Right ventricle myocardium inferior (tissue), 1 donor: ENCODE data around the gene RAP1GAP. TPM values are rescaled to one million over a fixed set of nuclear protein-coding genes. Genes with fewer than 3 reads are reported as not detected.
"Not testable (repeated sequence)": the region's sequence is repeated elsewhere in the genome, so short reads cannot be mapped to it uniquely, and the experiment has no call there.

Experiments used
- ATAC-seq: fragments of 200-7000 bp; cut with Tn5 transposase; one replicate; pipeline ENCODE4 v1.9.1; 2020; ENCODE audit warnings: mild to moderate bottlenecking, moderate library complexity
- DNase-seq: peaks from one replicate; pipeline ENCODE4 v3.0.0; 2021; ENCODE audit errors: missing footprints
- intact Hi-C: fragments of 100-400 bp; cut with DNase I; formaldehyde crosslinking; loops from one replicate; pipeline ENCODE4 v1.11.0; 2022
- total RNA-seq: library from RNA; stranded (reverse); fragmentation: NEBNext Ultra II Directional; extraction: Animal tissue kit (Norgen Biotek cat#: 25700); gene quantifications from one replicate; pipeline ENCODE4 v1.2.1, GENCODE V29; 2021
- donor health status: DM: no; HTN: yes; CAD: no; lungs with severe emphysema.

RAP1GAP gene
- total RNA-seq, 1 donor from 2014 or later = 4.5 TPM

DNA sequence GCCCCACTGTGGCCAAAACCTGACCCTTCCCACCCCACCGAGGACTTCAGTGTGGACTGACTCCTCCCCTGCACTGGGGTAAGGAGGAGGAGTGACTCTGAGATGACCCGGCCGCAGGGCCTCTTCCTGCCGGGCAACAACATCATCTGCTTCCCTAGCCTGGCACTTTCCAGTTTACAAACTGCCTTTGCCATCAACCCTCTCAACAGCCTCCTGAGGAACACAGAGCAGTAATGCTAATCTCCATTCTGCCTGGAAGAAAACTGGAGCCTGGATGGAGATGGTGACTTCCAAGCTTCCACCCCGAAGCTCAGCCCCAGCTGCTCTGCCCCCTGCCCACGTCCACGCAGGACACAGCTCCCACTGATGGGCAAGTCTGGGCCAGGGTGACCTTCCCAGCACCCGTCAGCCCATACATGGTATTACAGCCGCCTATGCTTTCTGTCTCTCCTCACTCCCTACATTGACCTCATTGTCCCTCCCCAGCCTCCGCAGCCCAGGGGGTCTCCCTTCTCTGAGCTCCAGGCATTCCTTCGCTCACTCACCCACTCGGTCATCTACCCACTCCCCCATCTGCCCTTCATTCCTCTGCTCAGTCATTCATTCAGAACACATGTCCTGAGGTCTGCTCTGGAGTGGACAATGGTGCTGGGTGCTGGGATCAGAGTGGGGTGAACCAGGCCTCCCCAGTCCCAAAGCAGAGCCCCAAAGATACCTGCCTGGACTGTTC, 34.2 kb downstream of the RAP1GAP start:
- no peak for DNase-seq
- ATAC-seq = no peak
- intact Hi-C loops = no loop called here

- ATAC-seq (no peak), DNase-seq (no peak)
- intact Hi-C loops = no loop called here
These were observed 35.0 kb downstream of the RAP1GAP start for GRCh38 chr1:21633992-21634805.

- ATAC-seq (no peak), DNase-seq (no peak)
- intact Hi-C loops = no loop called here
These were observed 35.9 kb downstream of the RAP1GAP start for GRCh38 chr1:21633141-21633755.

DNA sequence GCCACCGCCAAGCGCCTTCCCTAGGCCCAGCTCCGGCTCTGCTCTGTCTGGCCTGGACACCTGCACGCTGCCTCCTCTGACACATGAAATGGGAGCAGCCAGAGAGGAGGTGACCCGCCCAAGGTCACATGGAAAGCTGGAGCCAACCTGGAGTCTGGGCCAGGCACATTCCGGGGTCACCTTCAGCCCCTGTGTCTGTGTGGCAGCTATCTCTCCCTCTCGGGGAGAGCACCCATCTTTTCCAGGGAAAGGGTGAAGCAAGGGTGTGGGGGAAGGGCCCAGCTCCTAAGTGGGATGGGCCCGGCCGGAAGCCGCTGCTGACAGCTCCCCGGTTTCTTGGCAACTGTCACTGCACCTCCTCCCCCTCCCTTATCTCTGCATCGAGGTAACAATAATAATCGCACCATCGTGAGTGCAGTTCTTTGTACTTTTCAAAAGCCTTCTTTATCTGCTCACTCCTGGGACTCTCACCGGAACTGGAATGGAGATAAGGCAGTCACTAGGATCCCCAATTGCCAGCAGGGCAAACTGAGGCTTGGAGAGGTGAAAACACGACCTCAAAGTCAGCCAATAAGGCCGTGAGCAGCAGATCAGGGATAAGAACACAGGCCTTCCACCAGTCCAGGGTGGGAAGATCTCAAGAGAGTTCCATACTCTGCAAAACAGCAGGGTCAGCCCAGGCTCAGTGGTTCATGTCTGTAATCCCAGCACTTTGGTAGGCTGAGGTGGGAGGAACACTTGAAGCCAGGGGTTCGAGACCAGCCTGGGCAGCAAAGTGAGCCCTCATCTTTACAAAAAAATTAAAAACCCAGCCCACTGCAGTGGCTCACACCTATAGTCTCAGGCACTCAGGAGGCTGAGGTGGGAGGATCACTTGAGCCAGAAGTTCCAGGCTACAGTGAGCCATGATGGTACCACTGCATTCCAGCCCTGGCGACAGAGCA, 36.9 kb downstream of the RAP1GAP start:
- DNase-seq (no peak), ATAC-seq (no peak)
- intact Hi-C loops = no loop called here

- ATAC-seq, intact Hi-C loops, DNase-seq: not testable (repeated sequence)
These were observed 37.6 kb downstream of the RAP1GAP start for GRCh38 chr1:21631590-21631943.

DNA sequence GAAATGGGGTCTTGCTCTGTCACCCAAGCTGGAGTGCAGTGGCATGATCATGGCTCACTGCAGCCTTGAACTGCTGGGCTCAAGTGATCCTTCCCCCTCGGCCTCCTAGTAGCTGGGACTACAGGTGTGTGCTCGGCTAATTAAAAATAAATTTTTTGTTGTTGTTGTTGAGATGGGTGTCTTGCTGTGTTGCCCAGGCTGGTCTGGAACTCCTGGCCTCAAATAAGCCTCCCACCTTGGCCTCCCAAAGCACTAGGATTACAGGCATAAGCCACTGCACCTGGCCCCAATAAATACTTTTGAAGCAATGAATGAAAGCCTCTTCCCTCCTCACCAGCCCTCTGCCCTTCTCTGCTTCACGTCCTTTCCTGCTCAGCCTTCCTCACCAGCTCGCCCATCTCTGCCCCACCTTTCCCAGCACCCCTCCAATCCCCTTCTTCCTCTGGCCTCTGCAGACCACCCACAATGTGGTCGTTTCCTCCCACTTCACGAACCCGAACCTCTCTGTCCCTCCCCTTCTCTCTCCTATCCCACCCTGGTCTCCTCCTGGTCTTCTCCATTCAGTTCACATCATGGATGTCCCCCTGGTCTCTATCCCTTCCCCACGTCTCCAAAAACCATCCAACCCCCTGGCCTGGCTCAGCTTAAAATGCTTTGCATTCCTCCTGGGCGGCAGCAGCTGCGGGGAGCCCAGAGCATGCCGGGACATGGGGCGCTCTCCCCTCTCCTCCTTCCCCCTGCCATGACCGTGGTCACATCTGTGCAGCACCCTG, 38.4 kb downstream of the RAP1GAP start:
- intact Hi-C loops = no loop called here
- DNase-seq (no peak), ATAC-seq (no peak)

- ATAC-seq (no peak), DNase-seq (no peak)
- intact Hi-C loops = no loop called here
These were observed 39.2 kb downstream of the RAP1GAP start for GRCh38 chr1:21629971-21630370.

DNA sequence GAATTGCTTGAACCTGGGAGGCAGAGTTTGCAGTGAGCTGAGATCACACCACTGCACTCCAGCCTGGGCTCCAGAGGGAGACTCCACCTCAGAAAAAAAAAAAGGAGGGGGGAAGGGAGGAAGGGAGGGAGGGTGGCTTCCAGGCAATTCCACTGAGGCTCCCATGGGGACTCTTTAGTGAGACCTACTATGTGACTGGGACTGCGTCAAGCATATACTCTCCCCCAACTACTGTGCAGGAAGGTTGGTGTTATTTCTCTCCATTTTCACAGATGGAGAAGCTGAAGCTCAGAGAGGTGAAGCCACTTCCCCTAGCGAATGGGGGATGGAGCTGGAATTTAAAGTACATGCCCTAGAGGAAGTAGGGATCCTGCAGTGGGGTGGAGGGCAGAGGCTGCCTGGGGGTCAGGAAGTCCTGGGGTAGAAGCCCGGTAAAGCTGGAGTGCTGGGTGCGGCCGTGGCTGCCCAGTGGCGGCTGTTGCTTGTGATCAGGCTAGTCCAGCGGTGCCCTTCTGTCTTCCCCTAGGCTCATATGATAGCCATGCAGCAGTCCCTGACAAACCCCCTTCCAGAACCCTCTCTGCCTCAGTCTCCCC, 40.3 kb downstream of the RAP1GAP start:
- ATAC-seq (no peak), DNase-seq (no peak)

GRCh38 chr1:21626921-21627339, 42.2 kb downstream of the RAP1GAP start:
- intact Hi-C loops = no loop called here
- DNase-seq = no peak
- ATAC-seq = no peak

More for the DNA sequence above, 40.3 kb downstream of the RAP1GAP start:
- intact Hi-C loops = no loop called here

- ATAC-seq (no peak), DNase-seq (no peak)
- intact Hi-C loops = no loop called here
These were observed 43.6 kb downstream of the RAP1GAP start for GRCh38 chr1:21625390-21626190.

DNA sequence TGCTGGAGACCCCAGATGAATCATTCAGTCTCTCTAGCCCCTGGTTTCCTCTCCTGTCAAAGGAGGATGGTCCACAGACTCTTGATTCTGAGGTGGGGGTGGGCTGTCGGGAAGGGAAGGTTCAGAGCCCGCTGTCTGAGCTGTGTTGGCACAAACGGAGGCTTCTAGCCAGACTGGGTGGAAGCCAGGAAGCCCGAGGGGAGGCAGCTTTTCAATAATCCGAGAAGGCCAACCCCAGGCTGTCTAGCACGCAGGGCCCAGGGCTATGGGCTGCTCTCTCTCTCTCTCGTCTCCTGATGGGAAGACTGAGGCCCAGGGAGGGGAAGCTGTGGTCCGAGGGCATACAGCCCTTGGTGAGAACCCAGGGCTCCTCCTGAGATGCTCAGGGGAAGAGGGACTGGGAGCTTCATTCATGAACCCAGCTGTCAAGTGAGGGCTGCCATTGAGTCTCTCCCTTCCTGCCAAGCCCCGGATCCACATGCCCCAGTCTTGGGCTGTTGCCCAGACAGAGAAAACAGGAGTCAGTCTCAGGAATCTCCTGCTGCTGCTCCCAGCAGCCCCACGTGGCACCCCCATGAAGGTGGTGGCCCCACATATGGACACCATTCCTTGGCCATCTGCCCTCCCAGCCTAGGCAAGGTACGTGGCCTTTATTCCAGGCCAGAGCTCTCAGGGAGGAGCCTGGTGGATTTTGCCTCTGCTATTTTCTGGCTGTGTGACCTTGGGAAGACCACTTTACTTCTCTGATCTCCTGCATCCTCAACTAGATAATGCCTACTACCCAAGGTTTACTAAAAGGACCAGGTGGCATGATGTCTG, 44.4 kb downstream of the RAP1GAP start:
- ATAC-seq (no peak), DNase-seq (no peak)
- intact Hi-C loops = no loop called here

DNA sequence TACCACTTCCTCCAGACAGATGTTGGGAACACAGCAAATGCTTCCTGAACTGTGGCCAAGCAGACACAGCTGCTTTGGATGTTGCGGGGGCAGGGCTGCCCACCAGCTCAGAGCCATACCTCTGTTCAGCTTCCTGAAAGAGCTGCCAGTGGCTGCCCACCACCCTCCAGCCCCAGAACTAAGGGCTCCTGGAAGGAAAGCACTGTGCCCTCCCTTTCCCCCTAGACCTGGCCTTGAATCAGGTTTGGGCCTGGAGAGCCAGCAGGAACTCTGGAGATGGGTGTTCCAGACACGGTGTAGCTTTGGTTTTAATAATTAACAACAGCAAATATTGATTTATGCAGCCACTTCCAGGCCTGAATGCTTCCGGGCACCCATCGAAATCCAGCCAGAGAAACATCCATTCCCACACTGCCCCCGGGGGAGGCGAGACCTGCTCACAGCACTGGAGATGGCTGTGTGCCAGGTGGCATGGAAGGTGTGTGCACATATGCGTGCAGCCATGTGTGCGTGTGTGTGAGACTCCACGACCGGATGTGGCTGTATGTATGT, 45.7 kb downstream of the RAP1GAP start:
- DNase-seq (no peak), ATAC-seq (no peak)
- intact Hi-C loops = no loop called here

DNA sequence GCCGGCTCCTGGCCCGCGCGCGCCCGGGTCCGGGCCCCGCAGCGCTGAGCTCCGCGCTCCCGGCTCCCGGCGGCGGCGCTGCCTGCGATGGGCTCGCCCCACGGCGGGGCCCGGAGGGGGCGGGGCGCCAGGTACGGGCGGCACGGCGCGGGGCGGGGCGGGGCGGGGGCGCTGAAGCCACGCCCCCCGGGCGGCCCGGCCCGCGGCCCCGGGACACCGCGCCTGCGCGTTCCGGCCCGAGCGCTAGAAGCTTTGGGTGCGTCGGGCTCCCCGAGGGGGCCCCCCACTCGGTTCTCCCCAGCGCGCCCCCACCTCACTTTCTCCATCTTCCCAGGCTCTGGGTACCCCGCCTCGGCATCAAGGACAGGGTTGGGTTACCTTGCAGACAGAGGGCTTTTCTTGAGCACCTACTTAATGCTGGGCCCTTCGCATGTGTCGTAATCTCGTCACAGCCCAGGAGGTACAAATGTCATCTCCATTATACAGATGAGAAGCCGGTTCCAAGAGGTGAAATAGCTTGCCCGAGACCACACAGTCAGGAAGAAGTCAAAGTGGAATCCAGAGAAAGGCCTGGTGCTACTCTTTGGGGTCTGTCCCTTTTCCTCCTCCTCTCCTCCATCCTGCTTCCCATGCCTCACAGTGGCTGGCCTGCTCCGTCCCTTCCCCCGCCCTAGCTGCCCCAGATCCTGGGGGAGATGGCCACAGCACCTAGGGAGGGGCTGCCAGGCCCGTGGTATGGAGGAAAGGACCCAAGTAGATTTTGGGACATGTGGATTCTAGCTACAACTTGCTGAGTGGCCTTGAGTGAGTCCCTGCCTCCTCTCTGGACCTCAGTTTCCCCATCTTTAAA, 46.5 kb downstream of the RAP1GAP start:
- DNase-seq = no peak
- ATAC-seq = no peak
- intact Hi-C loops = no loop called here

DNA sequence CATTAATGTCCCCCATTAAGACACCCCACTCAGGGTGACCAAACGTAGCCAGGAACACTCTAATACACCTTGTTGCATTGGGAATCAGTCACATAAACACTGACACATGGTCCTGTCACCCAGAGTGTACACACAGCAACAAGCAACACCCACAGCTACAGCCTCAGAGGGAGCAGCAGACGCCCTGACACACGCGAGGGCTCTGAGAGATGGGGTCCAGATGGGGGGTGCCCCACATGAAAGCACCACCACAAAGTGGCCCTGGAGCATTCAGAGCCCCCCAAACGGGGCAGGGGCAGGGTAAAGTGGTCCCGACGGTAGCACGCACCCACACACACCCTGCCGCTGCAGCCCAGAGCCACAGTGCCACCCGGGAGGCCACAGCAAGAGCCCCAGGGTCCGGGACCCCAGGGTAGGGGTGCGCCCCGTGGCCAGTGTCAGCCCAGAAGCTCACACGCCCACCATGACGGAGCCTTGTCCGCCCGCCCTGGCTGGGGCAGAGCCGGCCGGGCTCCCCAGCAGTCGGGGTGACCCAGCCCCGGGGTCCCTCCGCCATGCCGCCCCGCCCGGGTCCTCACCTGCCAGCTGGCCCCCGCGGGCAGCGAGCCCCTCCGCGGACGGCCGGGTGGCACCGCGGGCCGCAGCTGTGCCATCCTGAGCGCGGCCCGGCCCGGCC, 47.3 kb downstream of the RAP1GAP start:
- intact Hi-C loops = no loop called here
- ATAC-seq (no peak), DNase-seq (no peak)
